ENCODE data around the gene TASP1.

GRCh38 chr20:13355411-13355810 is 283.3 kb downstream of the TASP1 start:
- no peak for TF ChIP-seq RXRA (IDR thresholded peaks at IDR 0.05)
- no peak for TF ChIP-seq CTCF (IDR thresholded peaks at IDR 0.05; ENCODE audit: low read depth, low read length, missing input control)
- no peak for TF ChIP-seq MAX (IDR thresholded peaks at IDR 0.05)
- no peak for TF ChIP-seq NR2F2 (IDR thresholded peaks at IDR 0.05)
- no peak for TF ChIP-seq SP1 (IDR thresholded peaks at IDR 0.05)
- TF ChIP-seq FOXA1 (IDR thresholded peaks at IDR 0.05), result no peak
- no peak for TF ChIP-seq REST (IDR thresholded peaks at IDR 0.05)
- TF ChIP-seq ZBTB33 (IDR thresholded peaks at IDR 0.05), result no peak
- TF ChIP-seq GABPA (IDR thresholded peaks at IDR 0.05 in 1 of 2, conservative IDR thresholded peaks at IDR 0.05 in 1 of 2), result no peak
- no peak for TF ChIP-seq HNF4G (IDR thresholded peaks at IDR 0.05)
- TF ChIP-seq RAD21 (IDR thresholded peaks at IDR 0.05), result no peak
- TF ChIP-seq YY1 (IDR thresholded peaks at IDR 0.05), result no peak
